ENCODE results near the gene NATD1. TPM values are rescaled to one million over a fixed set of nuclear protein-coding genes. Genes with fewer than 3 reads are reported as not detected.

NATD1 gene
- total and polyA plus RNA-seq, 12 donors, result 1.8 to 18.7 (median 10.3) TPM

- peak in 2 of 7 donors; percentile 37 to 52 for DNase-seq
- Histone ChIP-seq H3K4me1 (replicated peaks in 1 of 2) (peaks cover 46 to 58% of the 10 kb centered on the region in 2 donors), H3K4me3 (peak overlapping the region in 1 of 4 donors; percentile 83), H3K27me3 (no peaks in the 10 kb centered on the region), H3K27ac (peak overlapping the region; percentile 76 to 99 (median 90)), H3K36me3 (replicated peaks in 1 of 2) (no peaks in the 10 kb centered on the region), H3K9me3 (replicated peaks in 1 of 3) (no peaks in the 10 kb centered on the region)
- intact Hi-C loops (cut with DNase I), result no loop called here
- WGBS, 4 donors, result 48 to 54% (median 53%) methylated on average over 8 to 9 of the region's 9 CpGs
- no peak for TF ChIP-seq POLR2A (IDR thresholded peaks at IDR 0.05)
- no peak for TF ChIP-seq CTCF (IDR thresholded peaks at IDR 0.05)
Measured at GRCh38 chr17:21286909-21287702, 33.9 kb upstream of the NATD1 start.

GRCh38 chr17:21286066-21286770 is 33.0 kb upstream of the NATD1 start:
- H3K36me3 ChIP-seq (replicated peaks in 1 of 2), result no peaks in the 10 kb centered on the region
- intact Hi-C loops (cut with DNase I), result no loop called here
- no peaks in the 10 kb centered on the region for H3K9me3 ChIP-seq (replicated peaks in 1 of 3)
- peak; percentile 83 to 98 (median 97) for DNase-seq
- no peaks in the 10 kb centered on the region for H3K27me3 ChIP-seq
- peaks cover 46 to 60% of the 10 kb centered on the region in 2 donors for H3K4me1 ChIP-seq (replicated peaks in 1 of 2)
- H3K27ac ChIP-seq, result peak overlapping the region; percentile 76 to 99 (median 90)
- H3K4me3 ChIP-seq, result peak overlapping the region in 3 of 4 donors; percentile 2 to 83 (median 77)
- peak; percentile 63 to 94 for TF ChIP-seq POLR2A (IDR thresholded peaks at IDR 0.05)
- peak in 1 of 6 experiments; percentile 11 for TF ChIP-seq CTCF (IDR thresholded peaks at IDR 0.05)
- WGBS, 4 donors, result 0 to 10% (median 6%) methylated on average over 9 to 16 of the region's 16 CpGs

- TF ChIP-seq CTCF (IDR thresholded peaks at IDR 0.05) (no peak), POLR2A (IDR thresholded peaks at IDR 0.05) (peak in 1 of 2 donors; percentile 14)
- no peaks in the 10 kb centered on the region for H3K27me3 ChIP-seq
- H3K4me1 ChIP-seq (replicated peaks in 1 of 2), result peaks cover 46 to 60% of the 10 kb centered on the region in 2 donors
- peak overlapping the region; percentile 76 to 99 (median 90) for H3K27ac ChIP-seq
- no peaks in the 10 kb centered on the region for H3K9me3 ChIP-seq (replicated peaks in 1 of 3)
- WGBS, 4 donors, result 3 to 6% (median 3%) methylated on average over 13 to 16 of the region's 16 CpGs
- DNase-seq, result peak; percentile 65 to 85 (median 80)
- intact Hi-C loops (cut with DNase I), result no loop called here
- peak overlapping the region; percentile 21 to 92 (median 80) for H3K4me3 ChIP-seq
- H3K36me3 ChIP-seq (replicated peaks in 1 of 2), result no peaks in the 10 kb centered on the region
Measured at GRCh38 chr17:21285164-21286065, 32.2 kb upstream of the NATD1 start.
